HCT116 (cell line): Measurements from ENCODE around the gene TMEM205. TPM values are rescaled to one million over a fixed set of nuclear protein-coding genes. Genes with fewer than 3 reads are reported as not detected.

Source experiments
- ATAC-seq: fragments of 200-7000 bp; cut with Tn5 transposase; 2 replicates; pipeline ENCODE4 v1.9.1; 2020; ENCODE audit warnings: mild to moderate bottlenecking, moderate library complexity
- BruUV-seq: library from RNA; stranded (reverse); fragments of 400-500 nt; replicated peaks from 2 replicates; lab custom pipeline; 2021; lab: Mats Ljungman, UMichigan
- CTCF ChIA-PET: fragments of 300-600 bp; sonication (Branson Sonifier 250); formaldehyde crosslinking; loops from one replicate; lab custom pipeline; 2021; ENCODE audit warnings: antibody characterized with exemption; lab: Charles Lee
- POLR2A ChIA-PET: fragments of 300-600, 350-600 bp; sonication (Branson Sonifier 250); formaldehyde crosslinking; loops from one replicate; lab custom pipeline; 2021; ENCODE audit warnings: antibody characterized with exemption; lab: Charles Lee
- RAD21 ChIA-PET, 2 experiments: fragments of 300-600 bp; sonication (Branson Sonifier 250); formaldehyde crosslinking; loops; one replicate each; lab custom pipeline; 2023; ENCODE audit warnings: low total read pairs in 2 of 2; ENCODE audit not compliant: uncharacterized antibody in 2 of 2, unreplicated experiment in 2 of 2, low non-redundant PET in 1 of 2; lab: Charles Lee
- DNase-seq: peaks from one replicate; pipeline ENCODE4 v3.0.0-alpha.2; 2010; ENCODE audit warnings: low read depth, low spot score
- H2AFZ ChIP-seq: fragments of 200-600 bp; shearing (Covaris generic), sonication (generic); 2 replicates; pipeline ENCODE4 v1.6.1; 2017; ENCODE audit warnings: low read depth, mixed run types, mixed read lengths, antibody characterized with exemption, low read length; ENCODE audit not compliant: poor library complexity, severe bottlenecking
- H3K27ac ChIP-seq: 2 replicates; pipeline ENCODE4 v1.5.1; 2012; ENCODE audit warnings: low read depth, low read length
- H3K27me3 ChIP-seq: fragments of 200-600 bp; sonication (generic); 2 replicates; pipeline ENCODE4 v1.6.1; 2016; ENCODE audit warnings: mixed run types, low read length, mixed read lengths; ENCODE audit not compliant: insufficient read depth
- H3K36me3 ChIP-seq, 2 experiments: fragments of 200-500 bp in 1 of 2; fragments of 200-600 bp in 1 of 2; sonication (Bioruptor generic) in 1 of 2; sonication (generic) in 1 of 2; 2 replicates each; pipeline versions ENCODE4 v1.5.1 to v1.6.1; 2014 to 2016; ENCODE audit warnings: low read length in 2 of 2, inconsistent platforms in 1 of 2, mixed read lengths in 1 of 2, mixed run types in 1 of 2; ENCODE audit not compliant: insufficient read depth in 2 of 2, control insufficient read depth in 1 of 2
- H3K4me1 ChIP-seq, 2 experiments: fragments of 200-600 bp in 1 of 2; sonication (generic) in 1 of 2; 2 replicates each; pipeline versions ENCODE4 v1.5.1 to v1.6.1; 2012 to 2017; ENCODE audit warnings: low read length in 2 of 2, inconsistent platforms in 1 of 2, mild to moderate bottlenecking in 1 of 2, mixed read lengths in 1 of 2, mixed run types in 1 of 2, moderate library complexity in 1 of 2; ENCODE audit not compliant: insufficient read depth in 2 of 2, control insufficient read depth in 1 of 2
- H3K4me2 ChIP-seq: fragments of 200-600 bp; sonication (generic); 2 replicates; pipeline ENCODE4 v1.6.1; 2017; ENCODE audit warnings: mixed run types, low read length, mixed read lengths
- H3K4me3 ChIP-seq, 2 experiments: fragments of 200-600 bp in 1 of 2; sonication (generic) in 1 of 2; replicated peaks in 1 of 2; 2 replicates each; pipeline ENCODE4 v1.5.1; 2011 to 2016; ENCODE audit warnings: low read length in 2 of 2, control low read depth in 1 of 2, low read depth in 1 of 2, mild to moderate bottlenecking in 1 of 2, mixed read lengths in 1 of 2, mixed run types in 1 of 2
- H3K79me2 ChIP-seq: fragments of 200-600 bp; sonication (generic); 2 replicates; pipeline ENCODE4 v1.6.1; 2017; ENCODE audit warnings: mild to moderate bottlenecking, mixed run types, low read length, moderate library complexity, mixed read lengths; ENCODE audit not compliant: insufficient read depth
- H3K9ac ChIP-seq: fragments of 200-600 bp; sonication (generic); 2 replicates; pipeline ENCODE4 v1.6.1; 2016; ENCODE audit warnings: low read length, mixed read lengths
- H3K9me2 ChIP-seq: fragments of 200-600 bp; sonication (generic), shearing (Covaris generic); 2 replicates; pipeline ENCODE4 v1.6.1; 2017; ENCODE audit warnings: mixed run types, mild to moderate bottlenecking, moderate library complexity; ENCODE audit not compliant: insufficient read depth
- H3K9me3 ChIP-seq, 2 experiments: fragments of 200-500 bp in 1 of 2; fragments of 200-600 bp in 1 of 2; sonication (Bioruptor generic) in 1 of 2; sonication (generic) in 1 of 2; 2 replicates each; pipeline ENCODE4 v1.6.1; 2014 to 2017; ENCODE audit warnings: low read length in 2 of 2, mixed read lengths in 2 of 2, inconsistent platforms in 1 of 2, low read depth in 1 of 2, mild to moderate bottlenecking in 1 of 2, mixed run types in 1 of 2, moderate library complexity in 1 of 2; ENCODE audit not compliant: control insufficient read depth in 1 of 2, insufficient read depth in 1 of 2
- H4K20me1 ChIP-seq: fragments of 200-600 bp; sonication (generic), shearing (Covaris generic); 2 replicates; pipeline ENCODE4 v1.6.1; 2017; ENCODE audit warnings: mixed run types, mild to moderate bottlenecking, moderate library complexity; ENCODE audit not compliant: insufficient read depth
- ATF3 ChIP-seq: IDR thresholded peaks from 2 replicates; pipeline ENCODE4 v1.6.1; 2012
- CTCF ChIP-seq, 3 experiments: fragments of 200-600 bp in 1 of 3; sonication (generic) in 1 of 3; IDR thresholded peaks in 2 of 3; conservative IDR thresholded peaks in 1 of 3; 2 replicates each; pipeline ENCODE4 v1.5.1; 2012 to 2017; ENCODE audit warnings: low read depth in 2 of 3, low read length in 2 of 3, antibody characterized with exemption in 1 of 3, borderline replicate concordance in 1 of 3, control low read depth in 1 of 3, mild to moderate bottlenecking in 1 of 3, mixed read lengths in 1 of 3, mixed run types in 1 of 3, moderate library complexity in 1 of 3; ENCODE audit not compliant: insufficient read depth in 1 of 3
- ELF1 ChIP-seq: IDR thresholded peaks from 2 replicates; pipeline ENCODE4 v1.6.1; 2012; ENCODE audit warnings: low read depth, borderline replicate concordance
- EZH2 ChIP-seq: fragments of 200-600 bp; sonication (generic); IDR thresholded peaks from 2 replicates; pipeline ENCODE4 v1.6.1; 2017; ENCODE audit warnings: antibody characterized with exemption, mixed run types
- FOSL1 ChIP-seq: IDR thresholded peaks from 2 replicates; pipeline ENCODE4 v1.6.1; 2012; ENCODE audit warnings: low read depth
- JUND ChIP-seq: IDR thresholded peaks from 2 replicates; pipeline ENCODE4 v1.6.1; 2012
- POLR2A ChIP-seq: IDR thresholded peaks from 2 replicates; pipeline ENCODE4 v1.7.0; 2011; ENCODE audit warnings: borderline replicate concordance; ENCODE audit not compliant: insufficient read depth, insufficient read length; ENCODE audit errors: extremely low read depth
- POLR2AphosphoS5 ChIP-seq: IDR thresholded peaks from 2 replicates; pipeline ENCODE4 v1.6.1; 2011; ENCODE audit warnings: mild to moderate bottlenecking, low read depth, low read length, moderate library complexity
- RAD21 ChIP-seq: IDR thresholded peaks from 2 replicates; pipeline ENCODE4 v1.6.1; 2012; ENCODE audit warnings: low read depth, mild to moderate bottlenecking
- SIN3A ChIP-seq: IDR thresholded peaks from 2 replicates; pipeline ENCODE4 v1.6.1; 2012; ENCODE audit warnings: low read depth
- SP1 ChIP-seq: IDR thresholded peaks from 2 replicates; pipeline ENCODE4 v1.6.1; 2012; ENCODE audit warnings: low read depth
- SRF ChIP-seq: IDR thresholded peaks from 2 replicates; pipeline ENCODE4 v1.6.1; 2012; ENCODE audit warnings: low read depth
- TCF7L2 ChIP-seq: IDR thresholded peaks from 2 replicates; pipeline ENCODE4 v1.7.0; 2011; ENCODE audit warnings: borderline replicate concordance, inconsistent platforms; ENCODE audit not compliant: insufficient read depth, insufficient read length; ENCODE audit errors: extremely low read depth
- YY1 ChIP-seq: IDR thresholded peaks from 2 replicates; pipeline ENCODE4 v1.6.1; 2011; ENCODE audit warnings: low read length, low read depth, moderate library complexity, mild to moderate bottlenecking; ENCODE audit not compliant: insufficient replicate concordance; ENCODE audit errors: extremely low read depth
- ZBTB33 ChIP-seq: IDR thresholded peaks from 2 replicates; pipeline ENCODE4 v1.6.1; 2011; ENCODE audit warnings: mild to moderate bottlenecking, low read length, moderate library complexity; ENCODE audit not compliant: insufficient replicate concordance; ENCODE audit errors: extremely low read depth
- ZNF274 ChIP-seq: fragments of 200-500 bp; sonication (Bioruptor generic); IDR thresholded peaks from 2 replicates; pipeline ENCODE4 v1.6.1; 2014; ENCODE audit warnings: mild to moderate bottlenecking, low read depth, low read length, inconsistent platforms
- intact Hi-C: fragments of 100-400 bp; cut with micrococcal nuclease; formaldehyde crosslinking; loops from 2 replicates; pipeline ENCODE4 v1.10.0; 2022
- total RNA-seq: library from RNA; stranded (reverse); gene quantifications from one replicate; pipeline ENCODE4 v1.2.1, GENCODE V29; 2021; ENCODE audit not compliant: unreplicated experiment
- TF ChIP-seq, protein P1 (sequence below): IDR thresholded peaks from 2 replicates; pipeline ENCODE4 v1.6.1; 2012

Gene TMEM205
- total RNA-seq, 1 experiment from 2014 or later: 55.9 TPM

GRCh38 chr19:11324748-11325389 is 21.2 kb downstream of the TMEM205 start:
- RAD21 ChIA-PET: interaction anchor here in 1 of 2 experiments (0.6 kb wide), 1 partner anchor 15 kb away, joined by 3 read pairs; no protein-coding TSS in a partner anchor
- Histone ChIP-seq H4K20me1 (no peaks in the 10 kb centered on the region), H3K4me2 (no peak overlapping the region), H3K9me3 (no peaks in the 10 kb centered on the region), H3K36me3 (0 out of 4 replicates have a peak, but pooled peaks cover 0 to 3% of the 10 kb centered on the region in 2 experiments), H2AFZ (no peak overlapping the region), H3K27ac (no peak overlapping the region), H3K9me2 (no peaks in the 10 kb centered on the region), H3K4me3 (no peak overlapping the region), H3K27me3 (no peaks in the 10 kb centered on the region), H3K4me1 (no peaks in the 10 kb centered on the region), H3K9ac (no peak overlapping the region), H3K79me2 (no peaks in the 10 kb centered on the region)
- ATAC-seq (no peak), DNase-seq (no peak)
- TF ChIP-seq FOSL1 (no peak), SRF (no peak), RAD21 (no peak), POLR2A (no peak), YY1 (no peak), POLR2AphosphoS5 (no peak), JUND (no peak), ATF3 (no peak), SIN3A (no peak), CTCF (IDR thresholded peaks at IDR 0.05 in 2 of 3, conservative IDR thresholded peaks at IDR 0.05 in 1 of 3; ENCODE audit: borderline replicate concordance in 1 of 3, insufficient read depth in 1 of 3, low read depth in 2 of 3, low read length in 2 of 3) (no peak), TCF7L2 (no peak), ELF1 (no peak), SP1 (no peak), ZNF274 (no peak), ZBTB33 (no peak), EZH2 (no peak)
- TF ChIP-seq, protein P1, sequence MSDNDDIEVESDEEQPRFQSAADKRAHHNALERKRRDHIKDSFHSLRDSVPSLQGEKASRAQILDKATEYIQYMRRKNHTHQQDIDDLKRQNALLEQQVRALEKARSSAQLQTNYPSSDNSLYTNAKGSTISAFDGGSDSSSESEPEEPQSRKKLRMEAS: no peak
- BruUV-seq: no TSS peak
- POLR2A ChIA-PET: no interaction called here
- intact Hi-C loops: no loop called here
- CTCF ChIA-PET: no interaction called here
